Measurements from ENCODE around the gene NUDT11. TPM values are rescaled to one million over a fixed set of nuclear protein-coding genes. Genes with fewer than 3 reads are reported as not detected.
A peak's percentile ranks its signal among the peaks of the same experiment; 100 is the strongest.

Gene NUDT11
- total and polyA plus RNA-seq, 2 of the 13 experiments (the other 11 are each of a cell fraction or from before 2014, with no cell fraction given): not detected

DNA sequence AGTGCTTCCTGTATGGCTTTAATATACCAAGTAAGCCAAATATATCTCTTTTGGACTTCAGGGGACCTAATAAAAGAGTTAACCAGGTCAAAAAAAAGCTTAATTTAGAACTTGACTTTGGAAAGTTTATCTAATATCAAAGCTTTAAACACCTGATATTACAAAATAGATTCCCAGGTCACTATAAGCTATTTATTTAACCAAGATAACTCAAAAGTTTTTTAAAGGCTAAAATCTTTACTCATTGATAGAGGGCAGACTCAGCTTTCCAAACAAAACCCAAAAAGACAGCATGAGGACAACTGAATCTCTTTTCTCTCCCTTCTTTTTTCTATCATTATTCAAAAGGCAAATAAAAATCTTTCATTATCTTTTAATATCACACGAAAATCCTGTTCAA lies 19.5 kb downstream of the NUDT11 start:
- in situ Hi-C loops (cut with HindIII; ENCODE audit: extremely low pct_ligation_motif_present, low pct_unique_long_range_greater_than_20kb): no loop called here
- no peak for FAIRE-seq
- CTCF ChIA-PET (ENCODE audit: low intra/inter-chr PET ratio, low total read pairs): no interaction called here

GRCh38 chrX:51463322-51463721 lies 33.1 kb downstream of the NUDT11 start:
- WGBS (ENCODE audit: low lambda C conversion rate): 0% methylated on average over 1 of the region's 4 CpGs
- TF ChIP-seq ZNF510 (CRISPR knock-in tag; IDR thresholded peaks at IDR 0.05; ENCODE audit: low read depth): no peak
- TF ChIP-seq MAFF (IDR thresholded peaks at IDR 0.05; ENCODE audit: low read depth, low read length): peak; percentile 57
- no peak for TF ChIP-seq ZNF766 (CRISPR knock-in tag; IDR thresholded peaks at IDR 0.05; ENCODE audit: borderline replicate concordance)
- TF ChIP-seq SALL2 (CRISPR knock-in tag; IDR thresholded peaks at IDR 0.05): no peak
- peak; percentile 29 to 74; a peak in 3 of 4 replicates for TF ChIP-seq MAFK (conservative IDR thresholded peaks at IDR 0.05 in 1 of 2, IDR thresholded peaks at IDR 0.05 in 1 of 2; ENCODE audit: low read length in 2 of 2)
- TF ChIP-seq ZSCAN29 (CRISPR knock-in tag; conservative IDR thresholded peaks at IDR 0.05): no peak
- no peak for TF ChIP-seq ZNF772 (CRISPR knock-in tag; IDR thresholded peaks at IDR 0.05)
- H3K27me3 ChIP-seq (ENCODE audit: control insufficient read depth in 1 of 2, insufficient read depth in 2 of 2, low read length in 2 of 2): no peaks in the 10 kb centered on the region
- H3K4me1 ChIP-seq (ENCODE audit: insufficient read depth, low read length): no peaks in the 10 kb centered on the region
- no peaks in the 10 kb centered on the region for H3K36me3 ChIP-seq (replicated peaks in 1 of 2; ENCODE audit: control insufficient read depth in 1 of 2, insufficient read depth in 2 of 2, low read length in 2 of 2)
- no peak overlapping the region for H3K4me3 ChIP-seq (replicated peaks in 1 of 3; ENCODE audit: insufficient read depth in 1 of 3, low read depth in 2 of 3, low read length in 3 of 3)
- FAIRE-seq (no peak), DNase-seq (ENCODE audit: low spot score) (no peak), ATAC-seq (no peak)
- H3K4me2 ChIP-seq (ENCODE audit: low read depth, low read length): no peak overlapping the region
- H3K27ac ChIP-seq (ENCODE audit: extremely low read length, insufficient read depth, low read length): no peak overlapping the region
- no peak overlapping the region for H2AFZ ChIP-seq (ENCODE audit: low read length)
- no peaks in the 10 kb centered on the region for H3K79me2 ChIP-seq (ENCODE audit: insufficient read depth, low read length)
- no TSS peak for BruUV-seq (replicated peaks)
- H3K9ac ChIP-seq (ENCODE audit: insufficient read depth, low read depth, low read length): no peak overlapping the region
- ChIA-PET POLR2A (no interaction called here), CTCF (ENCODE audit: low intra/inter-chr PET ratio, low total read pairs) (no interaction called here)
- no peaks in the 10 kb centered on the region for H3K9me3 ChIP-seq (ENCODE audit: low read length)
- H4K20me1 ChIP-seq (ENCODE audit: insufficient read depth, low read length): no peaks in the 10 kb centered on the region
- intact Hi-C loops (cut with micrococcal nuclease; ENCODE audit: unreplicated experiment): no loop called here
- in situ Hi-C loops (cut with HindIII; ENCODE audit: extremely low pct_ligation_motif_present, low pct_unique_long_range_greater_than_20kb): no loop called here

More for the DNA sequence above, 19.5 kb downstream of the NUDT11 start:
- BruUV-seq (replicated peaks): no TSS peak
- H3K36me3 ChIP-seq (replicated peaks in 1 of 2; ENCODE audit: control insufficient read depth in 1 of 2, insufficient read depth in 2 of 2, low read length in 2 of 2): no peaks in the 10 kb centered on the region
- H3K4me2 ChIP-seq (ENCODE audit: low read depth, low read length): no peak overlapping the region
- no peaks in the 10 kb centered on the region for H3K9me3 ChIP-seq (ENCODE audit: low read length)
- no peak overlapping the region for H2AFZ ChIP-seq (ENCODE audit: low read length)
- no peak overlapping the region for H3K4me3 ChIP-seq (replicated peaks in 1 of 3; ENCODE audit: insufficient read depth in 1 of 3, low read depth in 2 of 3, low read length in 3 of 3)
- no peaks in the 10 kb centered on the region for H3K4me1 ChIP-seq (ENCODE audit: insufficient read depth, low read length)
- intact Hi-C loops (cut with micrococcal nuclease; ENCODE audit: unreplicated experiment): no loop called here
- no peak for TF ChIP-seq HOXA3 (CRISPR knock-in tag; IDR thresholded peaks at IDR 0.05)
- TF ChIP-seq JARID2 (CRISPR knock-in tag; IDR thresholded peaks at IDR 0.05; ENCODE audit: insufficient replicate concordance): no peak
- no peak for TF ChIP-seq RBFOX2 (IDR thresholded peaks at IDR 0.05; ENCODE audit: low read depth, low read length)
- no peak overlapping the region for H3K27ac ChIP-seq (ENCODE audit: extremely low read length, insufficient read depth, low read length)
- H4K20me1 ChIP-seq (ENCODE audit: insufficient read depth, low read length): no peaks in the 10 kb centered on the region
- H3K79me2 ChIP-seq (ENCODE audit: insufficient read depth, low read length): no peaks in the 10 kb centered on the region
- ATAC-seq: no peak
- H3K9ac ChIP-seq (ENCODE audit: insufficient read depth, low read depth, low read length): no peak overlapping the region
- DNase-seq (ENCODE audit: low spot score): no peak
- no peaks in the 10 kb centered on the region for H3K27me3 ChIP-seq (ENCODE audit: control insufficient read depth in 1 of 2, insufficient read depth in 2 of 2, low read length in 2 of 2)
- WGBS (ENCODE audit: low lambda C conversion rate): 0% methylated on average over 1 of the region's 1 CpG
- POLR2A ChIA-PET: no interaction called here
